Neural crest cell (in vitro differentiated cells): ENCODE measurements around the gene MAN2C1. TPM values are rescaled to one million over a fixed set of nuclear protein-coding genes. Genes with fewer than 3 reads are reported as not detected.
"Not testable (repeated sequence)": the region's sequence is repeated elsewhere in the genome, so short reads cannot be mapped to it uniquely, and the experiment has no call there.

ENCODE experiments used
- DNase-seq: peaks from one replicate; pipeline ENCODE4 v3.0.0; 2021; ENCODE audit warnings: low read depth, mixed read lengths, low spot score
- H3K27ac Mint-ChIP-seq: one replicate; pipeline ENCODE4 v1.8.0; 2021; ENCODE audit warnings: mild to moderate bottlenecking, mixed read lengths; ENCODE audit not compliant: unreplicated experiment
- H3K27me3 Mint-ChIP-seq: 2 replicates; pipeline ENCODE4 v1.8.0; 2021; ENCODE audit warnings: low read depth, mild to moderate bottlenecking, mixed read lengths
- H3K36me3 Mint-ChIP-seq: 2 replicates; pipeline ENCODE4 v1.8.0; 2021; ENCODE audit warnings: low read depth, mild to moderate bottlenecking, mixed read lengths
- H3K4me1 Mint-ChIP-seq: 2 replicates; pipeline ENCODE4 v1.8.0; 2021; ENCODE audit warnings: mixed read lengths
- H3K4me3 Mint-ChIP-seq: one replicate; pipeline ENCODE4 v1.8.0; 2021; ENCODE audit warnings: mild to moderate bottlenecking, mixed read lengths
- H3K9me3 Mint-ChIP-seq: 2 replicates; pipeline ENCODE4 v1.8.0; 2021; ENCODE audit warnings: mixed read lengths
- CTCF ChIP-seq: fragments of 200-600 bp; sonication (generic); conservative IDR thresholded peaks from 2 replicates; pipeline ENCODE4 v1.5.0; 2021; ENCODE audit warnings: antibody characterized with exemption, mild to moderate bottlenecking
- total RNA-seq: library from RNA; stranded (reverse); gene quantifications from 2 replicates; pipeline ENCODE4 v1.2.1, GENCODE V29; 2021

MAN2C1 gene
- total RNA-seq, 1 donor from 2014 or later, result 222 TPM

DNA sequence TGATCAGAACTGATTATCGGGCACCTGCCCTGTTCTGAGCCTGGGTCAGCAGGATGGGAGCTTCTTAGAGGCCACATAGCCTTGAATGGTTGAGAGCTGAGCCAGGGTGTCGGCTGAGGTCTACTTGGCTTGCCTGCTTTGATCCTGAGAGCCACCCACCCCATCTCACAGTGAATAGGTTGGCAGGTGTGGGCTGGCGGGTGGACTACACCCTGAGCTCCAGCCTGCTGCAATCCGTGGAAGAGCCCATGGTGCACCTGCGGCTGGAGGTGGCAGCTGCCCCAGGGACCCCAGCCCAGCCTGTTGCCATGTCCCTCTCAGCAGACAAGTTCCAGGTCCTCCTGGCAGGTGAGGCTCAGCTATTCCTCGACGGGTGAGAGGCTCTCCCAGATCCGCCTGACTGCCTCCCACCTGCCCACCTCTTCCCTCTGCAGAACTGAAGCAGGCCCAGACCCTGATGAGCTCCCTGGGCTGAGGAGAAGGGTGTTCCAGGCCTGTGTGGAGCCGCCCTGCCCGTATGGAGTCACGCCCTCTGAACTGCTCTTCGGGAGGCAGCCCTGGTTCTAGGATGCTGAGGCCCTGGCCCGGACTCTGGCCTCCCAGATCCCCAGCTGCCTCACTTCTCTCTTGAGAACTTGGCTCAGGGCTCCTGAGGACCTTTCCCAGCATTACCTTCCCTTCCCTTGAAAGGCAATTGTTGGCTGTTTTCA, 28.7 kb downstream of the MAN2C1 start:
- DNase-seq, result no peak
- Mint-ChIP-seq H3K9me3 (no peaks in the 10 kb centered on the region), H3K4me1 (peaks cover 19% of the 10 kb centered on the region), H3K4me3 (peak overlapping the region; percentile 75), H3K36me3 (no peaks in the 10 kb centered on the region), H3K27me3 (peaks cover 5% of the 10 kb centered on the region), H3K27ac (no peak overlapping the region)
- no peak for TF ChIP-seq CTCF

DNA sequence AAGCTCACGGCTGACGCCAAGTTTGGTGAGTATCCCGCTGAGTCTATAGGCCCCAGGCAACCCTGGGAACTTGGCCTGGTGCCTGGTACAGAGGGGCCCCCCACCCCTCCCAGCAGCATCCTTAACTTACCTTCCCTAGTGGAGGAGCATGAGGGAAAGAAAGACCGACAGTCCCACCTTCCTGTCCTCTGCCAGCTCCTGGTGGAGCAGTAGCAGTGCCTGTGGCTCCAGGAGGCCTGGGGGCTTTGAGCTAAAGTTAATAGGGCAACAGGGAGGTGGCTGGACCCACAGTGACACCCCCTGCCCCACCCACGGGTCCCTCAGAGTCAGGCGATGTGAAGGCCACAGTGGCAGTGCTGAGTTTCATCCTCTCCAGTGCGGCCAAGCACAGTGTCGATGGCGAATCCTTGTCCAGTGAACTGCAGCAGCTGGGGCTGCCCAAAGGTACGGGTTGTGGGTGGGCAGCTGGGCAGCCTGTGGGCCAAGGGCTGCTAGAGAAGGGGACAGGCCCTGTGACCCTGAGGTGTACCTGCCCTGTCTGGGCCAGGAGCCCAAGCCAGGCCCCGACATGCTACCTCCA, 29.7 kb downstream of the MAN2C1 start:
- no peak for TF ChIP-seq CTCF
- H3K27me3 Mint-ChIP-seq, result peaks cover 5% of the 10 kb centered on the region

DNA sequence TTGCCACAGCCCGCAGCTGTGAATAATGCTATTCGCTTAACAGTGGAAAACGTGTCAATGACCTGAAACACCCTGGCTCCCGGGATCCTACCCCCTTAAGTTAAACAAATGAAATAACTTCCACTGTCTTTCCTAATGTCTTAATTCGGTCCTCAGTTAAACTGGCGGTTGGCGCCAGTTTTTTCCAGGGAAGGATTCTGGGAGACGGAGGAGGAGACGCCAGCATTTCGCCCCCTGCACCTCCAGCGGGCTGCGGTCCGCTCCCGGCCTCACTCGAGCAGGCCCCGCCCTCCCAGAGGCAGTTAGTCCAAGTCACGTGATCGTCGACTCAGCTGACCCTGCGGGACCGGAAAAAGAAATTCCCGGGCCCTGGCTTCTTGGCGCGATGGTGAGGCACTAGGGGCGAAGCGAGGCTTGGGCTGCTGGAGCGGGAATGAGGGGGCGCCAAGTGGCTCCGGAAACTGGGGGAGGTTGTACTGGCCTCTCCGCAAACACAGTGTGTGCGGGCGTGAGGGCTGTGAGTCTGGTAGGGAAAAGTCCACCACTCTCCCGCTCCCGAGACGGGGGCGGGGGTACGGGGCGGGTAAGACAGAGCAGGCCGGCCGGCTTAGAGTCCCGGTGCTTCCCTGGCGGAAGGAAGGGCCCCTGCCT, 32.6 kb downstream of the MAN2C1 start, which contains the start of gene COMMD4:
Gene COMMD4, plus strand, starts transcription at position 359 of the 651 bp plus-strand sequence. Its CDS starts 27 bp downstream, at position 386.
- no peak for TF ChIP-seq CTCF
- Mint-ChIP-seq H3K36me3 (no peaks in the 10 kb centered on the region), H3K27ac (peak within 1 kb of the TSS; percentile 99), H3K4me1 (peaks cover 19% of the 10 kb centered on the region), H3K4me3 (peak within 1 kb of the TSS; percentile 100), H3K9me3 (no peaks in the 10 kb centered on the region), H3K27me3 (peaks cover 5% of the 10 kb centered on the region)
- DNase-seq, result peak; percentile 95

More for the DNA sequence above, 29.7 kb downstream of the MAN2C1 start:
- Mint-ChIP-seq H3K4me1 (peaks cover 19% of the 10 kb centered on the region), H3K36me3 (no peaks in the 10 kb centered on the region), H3K4me3 (no peak overlapping the region), H3K9me3 (no peaks in the 10 kb centered on the region), H3K27ac (peak overlapping the region; percentile 57)
- DNase-seq, result no peak

DNA sequence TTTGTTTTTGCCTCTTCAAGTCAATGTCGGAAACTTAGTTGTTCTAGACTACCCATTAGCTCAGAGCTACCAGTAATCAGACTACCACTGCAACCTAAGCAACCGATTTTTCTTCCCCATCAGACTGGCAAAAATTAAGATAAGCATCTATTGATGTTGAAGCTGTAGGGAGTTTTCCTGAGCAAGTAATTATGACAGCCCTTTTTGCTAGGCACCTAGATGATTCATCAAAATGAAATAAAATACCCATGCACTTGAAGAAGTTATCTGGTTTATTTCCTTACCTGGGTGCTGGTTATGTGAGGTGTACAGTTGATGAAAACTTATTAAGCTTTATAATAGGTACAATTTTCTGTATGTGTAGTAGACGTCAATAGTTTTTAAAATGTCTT, 33.1 kb downstream of the MAN2C1 start:
- peak overlapping the region; percentile 99 for H3K27ac Mint-ChIP-seq
- no peak for DNase-seq
- H3K36me3 Mint-ChIP-seq, result no peaks in the 10 kb centered on the region
- no peak for TF ChIP-seq CTCF
- H3K4me1 Mint-ChIP-seq, result peaks cover 19% of the 10 kb centered on the region
- no peaks in the 10 kb centered on the region for H3K9me3 Mint-ChIP-seq
- peak overlapping the region; percentile 100 for H3K4me3 Mint-ChIP-seq
- H3K27me3 Mint-ChIP-seq, result peaks cover 5% of the 10 kb centered on the region

DNA sequence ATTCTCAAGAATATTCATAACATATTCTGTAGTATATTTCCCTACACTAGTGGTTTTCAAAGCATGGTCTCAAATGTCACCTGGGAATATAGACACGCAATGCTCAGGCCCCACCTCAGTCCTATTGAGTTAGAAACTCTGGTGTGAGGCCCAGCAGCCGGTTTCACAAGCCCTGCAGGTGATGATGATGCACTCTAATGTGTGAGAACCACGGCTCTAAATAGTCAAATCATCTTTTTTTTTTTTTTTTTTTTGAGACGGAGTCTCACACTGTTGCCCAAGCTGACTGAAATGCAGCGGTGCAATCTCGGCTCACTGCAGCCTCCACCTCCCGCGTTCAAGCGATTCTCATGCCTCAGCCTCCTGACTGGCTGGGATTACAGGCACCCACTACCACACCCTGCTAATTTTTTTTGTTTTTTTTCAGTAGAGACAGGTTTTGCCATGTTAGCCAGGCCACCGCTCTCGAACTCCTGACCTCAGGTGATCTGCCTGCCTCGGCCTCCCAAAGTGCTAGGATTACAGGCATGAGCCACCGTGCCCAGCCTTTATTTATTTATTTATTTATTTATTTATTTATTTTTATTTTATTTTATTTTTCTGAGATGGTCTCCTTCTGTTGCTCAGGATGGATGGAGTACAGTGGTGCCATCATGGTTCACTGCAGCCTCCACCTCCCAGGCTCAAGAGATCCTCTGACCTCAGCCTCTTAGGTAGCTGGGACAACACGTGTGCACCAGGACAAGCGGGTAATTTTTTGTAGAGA, 34.6 kb downstream of the MAN2C1 start:
- not testable (repeated sequence) for H3K27me3 Mint-ChIP-seq, DNase-seq, H3K9me3 Mint-ChIP-seq, H3K27ac Mint-ChIP-seq, H3K4me3 Mint-ChIP-seq, H3K36me3 Mint-ChIP-seq
- H3K4me1 Mint-ChIP-seq, result peaks cover 19% of the 10 kb centered on the region

DNA sequence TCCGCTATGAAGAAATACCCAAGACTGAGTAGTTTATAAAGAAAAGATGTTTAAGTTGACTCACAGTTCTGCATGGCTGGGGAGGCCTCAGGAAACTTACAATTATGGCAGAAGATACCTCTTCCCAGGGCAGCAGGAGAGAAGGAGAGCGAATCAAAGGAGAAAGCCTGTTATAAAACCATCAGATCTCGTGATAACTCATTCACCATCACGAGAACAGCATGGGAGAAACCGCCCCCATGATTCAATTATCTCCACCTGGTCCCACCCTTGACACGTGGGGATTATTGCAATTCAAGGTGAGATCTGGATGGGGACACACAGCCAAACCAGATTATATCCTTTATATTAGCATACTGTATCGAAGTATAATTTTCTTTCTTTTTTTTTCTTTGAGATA, 36.3 kb downstream of the MAN2C1 start:
- not testable (repeated sequence) for DNase-seq, H3K27me3 Mint-ChIP-seq, H3K9me3 Mint-ChIP-seq, H3K36me3 Mint-ChIP-seq, H3K27ac Mint-ChIP-seq
- H3K4me3 Mint-ChIP-seq, result peak overlapping the region; percentile 29
- peaks cover 19% of the 10 kb centered on the region for H3K4me1 Mint-ChIP-seq
